Fibroblast of lung (primary cell): ENCODE measurements around the gene FSTL4. TPM values are rescaled to one million over a fixed set of nuclear protein-coding genes. Genes with fewer than 3 reads are reported as not detected.

ENCODE experiments used
- DNase-seq, 2 donors: peaks; one replicate each; pipeline versions ENCODE4 v3.0.0 to v3.0.0-alpha.2; 2010; ENCODE audit warnings: low read depth in 2 of 2
- H2AFZ ChIP-seq: 2 replicates; pipeline ENCODE4 v1.5.1; 2012; ENCODE audit warnings: low read length, control low read depth, inconsistent platforms
- H3K27ac ChIP-seq: 2 replicates; pipeline ENCODE4 v1.5.1; 2011; ENCODE audit warnings: low read length, control low read depth; ENCODE audit not compliant: insufficient read depth
- H3K27me3 ChIP-seq: 2 replicates; pipeline ENCODE4 v1.5.1; 2011; ENCODE audit warnings: mild to moderate bottlenecking, low read length; ENCODE audit not compliant: control insufficient read depth, insufficient read depth
- H3K36me3 ChIP-seq: 2 replicates; pipeline ENCODE4 v1.5.1; 2011; ENCODE audit warnings: low read length; ENCODE audit not compliant: control insufficient read depth, insufficient read depth
- H3K4me1 ChIP-seq: 2 replicates; pipeline ENCODE4 v1.5.1; 2011; ENCODE audit warnings: low read length; ENCODE audit not compliant: control insufficient read depth, insufficient read depth; ENCODE audit errors: extremely low read depth
- H3K4me2 ChIP-seq: 2 replicates; pipeline ENCODE4 v1.5.1; 2011; ENCODE audit warnings: low read length, control low read depth; ENCODE audit not compliant: insufficient read depth; ENCODE audit errors: extremely low read depth
- H3K4me3 ChIP-seq, 4 experiments: fragments of 200-600 bp in 1 of 4; sonication (generic) in 1 of 4; replicated peaks in 1 of 4; 2 replicates each; pipeline ENCODE4 v1.5.1; 2011 to 2016; ENCODE audit warnings: low read length in 4 of 4, low read depth in 3 of 4, mild to moderate bottlenecking in 3 of 4, control low read depth in 2 of 4, inconsistent platforms in 1 of 4, mixed read lengths in 1 of 4; ENCODE audit not compliant: insufficient read depth in 1 of 4; ENCODE audit errors: control extremely low read depth in 1 of 4
- H3K79me2 ChIP-seq: 2 replicates; pipeline ENCODE4 v1.5.1; 2012; ENCODE audit warnings: mild to moderate bottlenecking, low read length, inconsistent platforms; ENCODE audit not compliant: control insufficient read depth, insufficient read depth
- H3K9ac ChIP-seq: 2 replicates; pipeline ENCODE4 v1.5.1; 2011; ENCODE audit warnings: mild to moderate bottlenecking, low read length, control low read depth; ENCODE audit not compliant: insufficient read depth
- H3K9me3 ChIP-seq: 2 replicates; pipeline ENCODE4 v1.5.1; 2012; ENCODE audit warnings: low read depth, low read length; ENCODE audit not compliant: control insufficient read depth, insufficient read depth
- H4K20me1 ChIP-seq: 2 replicates; pipeline ENCODE4 v1.5.1; 2011; ENCODE audit warnings: low read length; ENCODE audit not compliant: control insufficient read depth, insufficient read depth; ENCODE audit errors: extremely low read depth
- CTCF ChIP-seq, 2 donors: IDR thresholded peaks in 1 of 2; conservative IDR thresholded peaks in 1 of 2; 1 replicate in 1 of 2; 2 replicates in 1 of 2; pipeline ENCODE4 v1.5.1; 2011 to 2012; ENCODE audit warnings: low read length in 2 of 2, control low read depth in 1 of 2, inconsistent platforms in 1 of 2, low read depth in 1 of 2, mild to moderate bottlenecking in 1 of 2
- EZH2 ChIP-seq: IDR thresholded peaks from 2 replicates; pipeline ENCODE4 v1.5.1; 2012; ENCODE audit warnings: low read length, control low read depth, mild to moderate bottlenecking; ENCODE audit errors: missing control alignments
- polyA plus RNA-seq, 2 donors: library from polyadenylated mRNA; depleted of rRNA in 1 of 2; stranded (reverse) in 1 of 2; unstranded in 1 of 2; fragments of >200 nt; gene quantifications; 2 replicates each; pipeline ENCODE4 v1.2.1, GENCODE V29; 2011 to 2012; ENCODE audit warnings: missing spikeins in 1 of 2
- total RNA-seq: library from RNA; depleted of rRNA; stranded (reverse); fragments of >200 nt; gene quantifications from 2 replicates; pipeline ENCODE4 v1.2.1, GENCODE V29; 2014

The FSTL4 gene
- total and polyA plus RNA-seq, 2 donors (not counting 1 experiment from before 2014, with no cell fraction given): 0.17 to 0.33 TPM

- Histone ChIP-seq H4K20me1 (no peaks in the 10 kb centered on the region), H3K4me3 (no peak overlapping the region), H3K27ac (no peak overlapping the region), H3K4me2 (no peak overlapping the region), H3K9me3 (no peaks in the 10 kb centered on the region), H2AFZ (no peak overlapping the region), H3K9ac (no peak overlapping the region), H3K79me2 (no peaks in the 10 kb centered on the region), H3K27me3 (no peaks in the 10 kb centered on the region), H3K36me3 (no peaks in the 10 kb centered on the region), H3K4me1 (no peaks in the 10 kb centered on the region)
- no peak for DNase-seq
- TF ChIP-seq EZH2 (no peak), CTCF (conservative IDR thresholded peaks at IDR 0.05 in 1 of 2, IDR thresholded peaks at IDR 0.05 in 1 of 2; ENCODE audit: low read depth in 1 of 2, low read length in 2 of 2) (no peak)
Measured at GRCh38 chr5:133475986-133476385, 136.4 kb downstream of the FSTL4 start.

- Histone ChIP-seq H3K9me3 (no peaks in the 10 kb centered on the region), H2AFZ (no peak overlapping the region), H4K20me1 (no peaks in the 10 kb centered on the region), H3K4me1 (no peaks in the 10 kb centered on the region), H3K4me3 (no peak overlapping the region), H3K9ac (no peak overlapping the region), H3K27me3 (no peaks in the 10 kb centered on the region), H3K4me2 (no peak overlapping the region), H3K27ac (no peak overlapping the region), H3K36me3 (no peaks in the 10 kb centered on the region), H3K79me2 (no peaks in the 10 kb centered on the region)
- no peak for TF ChIP-seq EZH2
- TF ChIP-seq CTCF (conservative IDR thresholded peaks at IDR 0.05 in 1 of 2, IDR thresholded peaks at IDR 0.05 in 1 of 2; ENCODE audit: low read depth in 1 of 2, low read length in 2 of 2): no peak
- DNase-seq: no peak
Measured at GRCh38 chr5:133474851-133475590, 137.3 kb downstream of the FSTL4 start.

GRCh38 chr5:133473291-133473690 lies 139.1 kb downstream of the FSTL4 start:
- H2AFZ ChIP-seq: no peak overlapping the region
- H3K27me3 ChIP-seq: no peaks in the 10 kb centered on the region
- no peak overlapping the region for H3K4me3 ChIP-seq
- no peaks in the 10 kb centered on the region for H3K9me3 ChIP-seq
- H3K4me1 ChIP-seq: no peaks in the 10 kb centered on the region
- no peak for DNase-seq
- no peak overlapping the region for H3K9ac ChIP-seq
- TF ChIP-seq EZH2 (no peak), CTCF (conservative IDR thresholded peaks at IDR 0.05 in 1 of 2, IDR thresholded peaks at IDR 0.05 in 1 of 2; ENCODE audit: low read depth in 1 of 2, low read length in 2 of 2) (no peak)
- H3K4me2 ChIP-seq: no peak overlapping the region
- no peak overlapping the region for H3K27ac ChIP-seq
- no peaks in the 10 kb centered on the region for H4K20me1 ChIP-seq
- H3K79me2 ChIP-seq: no peaks in the 10 kb centered on the region
- no peaks in the 10 kb centered on the region for H3K36me3 ChIP-seq
